ENCODE measurements around the gene SLC38A1.

DNA sequence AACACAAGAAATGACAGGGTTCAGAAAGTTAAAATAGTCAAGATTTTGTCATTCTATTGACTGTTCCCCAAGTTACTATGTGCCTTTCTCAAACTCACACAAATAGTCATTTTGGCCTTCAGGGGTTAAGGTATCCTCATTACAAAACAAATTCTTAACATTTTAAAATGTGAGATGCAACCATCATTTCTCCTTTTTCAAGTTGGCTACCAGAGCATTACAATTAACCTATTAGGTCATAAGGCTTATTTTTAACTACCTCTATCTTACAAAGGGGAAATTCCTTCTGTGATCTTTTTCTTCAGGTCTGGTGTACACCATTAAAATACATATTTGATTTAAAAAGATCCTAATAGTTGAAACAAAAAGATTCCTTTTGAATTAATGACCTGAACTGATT lies 61.2 kb downstream of the SLC38A1 start:
- TF ChIP-seq GLIS3 (CRISPR knock-in tag; IDR thresholded peaks at IDR 0.05) (no peak), ZFP30 (CRISPR knock-in tag; IDR thresholded peaks at IDR 0.05) (no peak), TOX (CRISPR knock-in tag; IDR thresholded peaks at IDR 0.05; ENCODE audit: borderline replicate concordance) (no peak), RARB (CRISPR knock-in tag; IDR thresholded peaks at IDR 0.05) (no peak), ZC3H10 (CRISPR knock-in tag; IDR thresholded peaks at IDR 0.05) (no peak), CSDC2 (CRISPR knock-in tag; IDR thresholded peaks at IDR 0.05) (no peak), ESRRG (CRISPR knock-in tag; IDR thresholded peaks at IDR 0.05) (no peak), ZFP3 (CRISPR knock-in tag; IDR thresholded peaks at IDR 0.05) (no peak), PATZ1 (CRISPR knock-in tag; IDR thresholded peaks at IDR 0.05; ENCODE audit: borderline replicate concordance) (no peak)
- TF ChIP-seq, protein P1, sequence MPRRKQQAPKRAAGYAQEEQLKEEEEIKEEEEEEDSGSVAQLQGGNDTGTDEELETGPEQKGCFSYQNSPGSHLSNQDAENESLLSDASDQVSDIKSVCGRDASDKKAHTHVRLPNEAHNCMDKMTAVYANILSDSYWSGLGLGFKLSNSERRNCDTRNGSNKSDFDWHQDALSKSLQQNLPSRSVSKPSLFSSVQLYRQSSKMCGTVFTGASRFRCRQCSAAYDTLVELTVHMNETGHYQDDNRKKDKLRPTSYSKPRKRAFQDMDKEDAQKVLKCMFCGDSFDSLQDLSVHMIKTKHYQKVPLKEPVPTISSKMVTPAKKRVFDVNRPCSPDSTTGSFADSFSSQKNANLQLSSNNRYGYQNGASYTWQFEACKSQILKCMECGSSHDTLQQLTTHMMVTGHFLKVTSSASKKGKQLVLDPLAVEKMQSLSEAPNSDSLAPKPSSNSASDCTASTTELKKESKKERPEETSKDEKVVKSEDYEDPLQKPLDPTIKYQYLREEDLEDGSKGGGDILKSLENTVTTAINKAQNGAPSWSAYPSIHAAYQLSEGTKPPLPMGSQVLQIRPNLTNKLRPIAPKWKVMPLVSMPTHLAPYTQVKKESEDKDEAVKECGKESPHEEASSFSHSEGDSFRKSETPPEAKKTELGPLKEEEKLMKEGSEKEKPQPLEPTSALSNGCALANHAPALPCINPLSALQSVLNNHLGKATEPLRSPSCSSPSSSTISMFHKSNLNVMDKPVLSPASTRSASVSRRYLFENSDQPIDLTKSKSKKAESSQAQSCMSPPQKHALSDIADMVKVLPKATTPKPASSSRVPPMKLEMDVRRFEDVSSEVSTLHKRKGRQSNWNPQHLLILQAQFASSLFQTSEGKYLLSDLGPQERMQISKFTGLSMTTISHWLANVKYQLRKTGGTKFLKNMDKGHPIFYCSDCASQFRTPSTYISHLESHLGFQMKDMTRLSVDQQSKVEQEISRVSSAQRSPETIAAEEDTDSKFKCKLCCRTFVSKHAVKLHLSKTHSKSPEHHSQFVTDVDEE (CRISPR knock-in tag; IDR thresholded peaks at IDR 0.05): no peak
- TF ChIP-seq, protein P2, sequence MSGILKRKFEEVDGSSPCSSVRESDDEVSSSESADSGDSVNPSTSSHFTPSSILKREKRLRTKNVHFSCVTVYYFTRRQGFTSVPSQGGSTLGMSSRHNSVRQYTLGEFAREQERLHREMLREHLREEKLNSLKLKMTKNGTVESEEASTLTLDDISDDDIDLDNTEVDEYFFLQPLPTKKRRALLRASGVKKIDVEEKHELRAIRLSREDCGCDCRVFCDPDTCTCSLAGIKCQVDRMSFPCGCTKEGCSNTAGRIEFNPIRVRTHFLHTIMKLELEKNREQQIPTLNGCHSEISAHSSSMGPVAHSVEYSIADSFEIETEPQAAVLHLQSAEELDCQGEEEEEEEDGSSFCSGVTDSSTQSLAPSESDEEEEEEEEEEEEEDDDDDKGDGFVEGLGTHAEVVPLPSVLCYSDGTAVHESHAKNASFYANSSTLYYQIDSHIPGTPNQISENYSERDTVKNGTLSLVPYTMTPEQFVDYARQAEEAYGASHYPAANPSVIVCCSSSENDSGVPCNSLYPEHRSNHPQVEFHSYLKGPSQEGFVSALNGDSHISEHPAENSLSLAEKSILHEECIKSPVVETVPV (CRISPR knock-in tag; IDR thresholded peaks at IDR 0.05): no peak
